GM19397 (cell line): ENCODE data around the gene INF2.

Source experiments
- ATAC-seq: cut with Tn5 transposase; IDR thresholded peaks from one replicate; pipeline ENCODE4 v1.9.1; 2021; ENCODE audit warnings: mild to moderate bottlenecking, moderate library complexity; ENCODE audit not compliant: unreplicated experiment

INF2 gene

GRCh38 chr14:104687601-104688504 is 1.6 kb upstream of the INF2 start:
- no peak for ATAC-seq

- ATAC-seq, result no peak
These were observed 811 bp upstream of the INF2 start for GRCh38 chr14:104688505-104689108.

GRCh38 chr14:104689881-104690711 is 678 bp downstream of the INF2 start:
- no peak for ATAC-seq

GRCh38 chr14:104690861-104691455 is 1.5 kb downstream of the INF2 start:
- ATAC-seq, result no peak

- ATAC-seq, result no peak
These were observed 2.3 kb downstream of the INF2 start for GRCh38 chr14:104691546-104692260.

- no peak for ATAC-seq
These were observed 3.0 kb downstream of the INF2 start for GRCh38 chr14:104692261-104692938.

GRCh38 chr14:104692939-104693315 is 3.5 kb downstream of the INF2 start:
- no peak for ATAC-seq

GRCh38 chr14:104693482-104694431 is 4.3 kb downstream of the INF2 start:
- no peak for ATAC-seq

GRCh38 chr14:104694475-104694950 is 5.1 kb downstream of the INF2 start:
- no peak for ATAC-seq

- no peak for ATAC-seq
These were observed 5.7 kb downstream of the INF2 start for GRCh38 chr14:104694991-104695659.

- ATAC-seq, result no peak
These were observed 6.2 kb downstream of the INF2 start for GRCh38 chr14:104695660-104696000.

GRCh38 chr14:104696671-104697316 is 7.4 kb downstream of the INF2 start:
- no peak for ATAC-seq

GRCh38 chr14:104697317-104697703 is 7.9 kb downstream of the INF2 start:
- no peak for ATAC-seq

GRCh38 chr14:104697892-104698583 is 8.6 kb downstream of the INF2 start:
- ATAC-seq, result no peak

- ATAC-seq, result no peak
These were observed 9.4 kb downstream of the INF2 start for GRCh38 chr14:104698688-104699425.

GRCh38 chr14:104699426-104699748 is 10.0 kb downstream of the INF2 start:
- ATAC-seq, result no peak

GRCh38 chr14:104700225-104700651 is 10.8 kb downstream of the INF2 start:
- ATAC-seq, result no peak
